PC-9 (cell line): ENCODE results near the gene DLG2.

Source experiments
- CTCF ChIP-seq: fragments of 200-600 bp; sonication (generic); conservative IDR thresholded peaks from 2 replicates; pipeline ENCODE4 v1.6.1; 2017; ENCODE audit warnings: mixed run types, antibody characterized with exemption, mild to moderate bottlenecking, moderate library complexity
- EZH2 ChIP-seq: fragments of 200-600 bp; sonication (generic); IDR thresholded peaks from 2 replicates; pipeline ENCODE4 v1.8.0; 2017; ENCODE audit warnings: antibody characterized with exemption, low read depth

GRCh38 chr11:83427943-83428342 is 2199.2 kb downstream of the DLG2 start:
- TF ChIP-seq CTCF (no peak), EZH2 (no peak)
